ENCODE data around the gene LASP1NB.

DNA sequence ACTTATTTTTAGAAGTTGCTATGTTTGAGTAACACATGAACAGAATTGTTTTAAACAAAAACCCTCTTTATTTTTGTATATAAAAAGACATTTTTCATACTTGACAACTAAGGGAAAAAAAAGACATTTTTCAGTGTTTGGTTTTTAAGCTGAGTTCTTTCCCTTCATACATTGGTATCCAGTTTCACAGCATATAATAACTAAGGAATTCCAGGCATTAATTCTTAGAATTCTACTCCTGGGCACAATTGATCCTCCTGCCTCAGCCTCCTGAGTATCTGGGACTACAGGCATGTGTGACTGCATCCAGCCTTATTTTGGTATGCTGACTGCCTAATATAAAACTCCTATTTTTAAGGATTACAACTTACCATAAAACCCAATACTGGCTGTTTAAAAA is 33.3 kb downstream of the LASP1NB start:
- TF ChIP-seq, protein P1, sequence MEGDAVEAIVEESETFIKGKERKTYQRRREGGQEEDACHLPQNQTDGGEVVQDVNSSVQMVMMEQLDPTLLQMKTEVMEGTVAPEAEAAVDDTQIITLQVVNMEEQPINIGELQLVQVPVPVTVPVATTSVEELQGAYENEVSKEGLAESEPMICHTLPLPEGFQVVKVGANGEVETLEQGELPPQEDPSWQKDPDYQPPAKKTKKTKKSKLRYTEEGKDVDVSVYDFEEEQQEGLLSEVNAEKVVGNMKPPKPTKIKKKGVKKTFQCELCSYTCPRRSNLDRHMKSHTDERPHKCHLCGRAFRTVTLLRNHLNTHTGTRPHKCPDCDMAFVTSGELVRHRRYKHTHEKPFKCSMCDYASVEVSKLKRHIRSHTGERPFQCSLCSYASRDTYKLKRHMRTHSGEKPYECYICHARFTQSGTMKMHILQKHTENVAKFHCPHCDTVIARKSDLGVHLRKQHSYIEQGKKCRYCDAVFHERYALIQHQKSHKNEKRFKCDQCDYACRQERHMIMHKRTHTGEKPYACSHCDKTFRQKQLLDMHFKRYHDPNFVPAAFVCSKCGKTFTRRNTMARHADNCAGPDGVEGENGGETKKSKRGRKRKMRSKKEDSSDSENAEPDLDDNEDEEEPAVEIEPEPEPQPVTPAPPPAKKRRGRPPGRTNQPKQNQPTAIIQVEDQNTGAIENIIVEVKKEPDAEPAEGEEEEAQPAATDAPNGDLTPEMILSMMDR (IDR thresholded peaks at IDR 0.05), result no peak
- TF ChIP-seq POLR2A (IDR thresholded peaks at IDR 0.05) (no peak), POLR2AphosphoS5 (IDR thresholded peaks at IDR 0.05) (no peak)

Data from prostate gland (tissue), 2 donors.